Measurements from ENCODE around the gene WNT3.
"Not testable (repeated sequence)": the region's sequence is repeated elsewhere in the genome, so short reads cannot be mapped to it uniquely, and the experiment has no call there.

Gene WNT3

DNA sequence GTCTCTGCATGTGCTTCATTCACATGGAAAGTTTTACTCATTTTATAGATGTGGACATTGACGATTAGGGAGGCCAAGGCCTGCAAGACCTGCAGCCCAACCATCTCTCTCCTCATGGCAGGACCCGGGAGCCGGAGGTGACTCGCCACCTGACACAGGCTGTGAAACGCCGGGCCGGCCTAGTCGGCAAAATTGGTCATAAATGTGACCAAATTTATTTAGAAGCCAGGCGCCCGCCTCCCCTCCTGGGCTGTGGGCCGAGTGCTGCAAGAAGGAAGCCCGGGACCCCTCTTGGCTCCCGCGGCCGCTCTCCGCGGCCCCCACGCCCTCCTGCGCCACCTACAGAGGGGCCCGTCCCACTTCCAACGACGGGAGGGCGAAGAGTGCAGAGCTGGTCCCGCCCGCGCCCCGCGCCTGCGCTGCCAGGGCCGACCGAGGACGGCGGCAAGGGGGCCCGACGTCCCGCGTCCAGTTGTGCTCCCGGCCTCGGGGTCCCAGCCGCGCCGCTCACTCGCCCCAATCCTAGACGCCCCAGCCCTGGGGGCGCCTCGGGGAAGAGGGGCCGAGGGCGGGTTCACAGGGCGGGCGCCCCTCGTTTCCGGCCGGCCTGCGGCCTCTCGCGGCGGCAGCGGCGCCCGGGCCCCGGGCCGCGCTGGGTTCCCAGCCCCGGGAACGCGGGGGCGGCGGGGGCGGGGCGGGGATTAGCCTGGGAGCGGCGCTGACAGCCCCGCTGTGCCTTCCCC lies 47.5 kb downstream of the WNT3 start:
- no peak for DNase-seq (ENCODE audit: low spot score)
- peak overlapping the region in 1 of 2 donors; percentile 27 for H3K27ac ChIP-seq
- TF ChIP-seq, protein P1, sequence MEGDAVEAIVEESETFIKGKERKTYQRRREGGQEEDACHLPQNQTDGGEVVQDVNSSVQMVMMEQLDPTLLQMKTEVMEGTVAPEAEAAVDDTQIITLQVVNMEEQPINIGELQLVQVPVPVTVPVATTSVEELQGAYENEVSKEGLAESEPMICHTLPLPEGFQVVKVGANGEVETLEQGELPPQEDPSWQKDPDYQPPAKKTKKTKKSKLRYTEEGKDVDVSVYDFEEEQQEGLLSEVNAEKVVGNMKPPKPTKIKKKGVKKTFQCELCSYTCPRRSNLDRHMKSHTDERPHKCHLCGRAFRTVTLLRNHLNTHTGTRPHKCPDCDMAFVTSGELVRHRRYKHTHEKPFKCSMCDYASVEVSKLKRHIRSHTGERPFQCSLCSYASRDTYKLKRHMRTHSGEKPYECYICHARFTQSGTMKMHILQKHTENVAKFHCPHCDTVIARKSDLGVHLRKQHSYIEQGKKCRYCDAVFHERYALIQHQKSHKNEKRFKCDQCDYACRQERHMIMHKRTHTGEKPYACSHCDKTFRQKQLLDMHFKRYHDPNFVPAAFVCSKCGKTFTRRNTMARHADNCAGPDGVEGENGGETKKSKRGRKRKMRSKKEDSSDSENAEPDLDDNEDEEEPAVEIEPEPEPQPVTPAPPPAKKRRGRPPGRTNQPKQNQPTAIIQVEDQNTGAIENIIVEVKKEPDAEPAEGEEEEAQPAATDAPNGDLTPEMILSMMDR (IDR thresholded peaks at IDR 0.05): no peak

DNA sequence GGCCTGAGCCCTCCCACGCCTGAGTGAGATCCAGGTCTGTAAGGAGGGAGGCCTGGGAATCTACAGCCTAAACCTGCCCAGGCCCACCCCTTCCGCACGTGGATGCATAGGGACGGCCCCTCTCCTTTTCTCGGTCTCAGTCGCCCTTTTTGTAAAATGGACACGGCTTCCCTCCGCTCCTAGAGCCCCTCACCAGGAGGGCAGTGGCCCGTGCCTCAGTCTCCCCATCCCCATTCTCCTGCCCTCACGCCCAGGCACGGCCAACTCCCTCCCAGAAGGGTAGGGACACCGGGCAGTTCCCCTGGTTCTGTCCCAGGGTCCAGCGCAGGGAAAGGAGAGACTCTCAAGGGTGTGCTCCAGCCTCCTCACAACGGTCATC lies 48.1 kb downstream of the WNT3 start:
- Histone ChIP-seq H3K27ac (no peak overlapping the region), H3K4me3 (peak overlapping the region; percentile 69)
- TF ChIP-seq, protein P1 (IDR thresholded peaks at IDR 0.05): no peak
- no peak for DNase-seq (ENCODE audit: low spot score)

More for the DNA sequence above, 47.5 kb downstream of the WNT3 start:
- H3K4me3 ChIP-seq: peak overlapping the region; percentile 69

GRCh38 chr17:46769531-46770438 lies 48.7 kb downstream of the WNT3 start:
- H3K4me3 ChIP-seq: no peak overlapping the region
- no peak for DNase-seq (ENCODE audit: low spot score)

DNA sequence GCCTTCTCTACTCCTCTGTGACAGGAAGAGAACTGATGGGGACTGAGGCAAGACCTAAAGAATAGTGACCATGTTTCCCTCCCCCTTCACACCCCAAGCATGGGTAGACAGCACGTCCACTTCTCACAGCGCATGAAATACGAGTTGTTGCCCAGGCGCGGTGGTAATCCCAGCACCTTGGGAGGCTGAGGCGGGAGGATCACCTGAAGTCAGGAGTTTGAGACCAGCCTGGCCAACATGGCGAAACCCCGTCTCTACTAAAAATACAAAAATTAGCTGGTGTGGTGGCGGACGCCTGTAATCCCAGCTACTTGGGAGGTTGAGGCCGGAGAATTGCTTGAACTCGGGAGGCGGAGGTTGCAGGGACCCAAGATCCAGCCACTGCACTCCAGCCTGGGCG lies 49.6 kb downstream of the WNT3 start:
- H3K4me3 ChIP-seq; DNase-seq (ENCODE audit: low spot score); H3K27ac ChIP-seq: not testable (repeated sequence)

More at GRCh38 chr17:46769531-46770438, 48.7 kb downstream of the WNT3 start:
- no peak overlapping the region for H3K27ac ChIP-seq
- TF ChIP-seq, protein P1 (IDR thresholded peaks at IDR 0.05): no peak

GRCh38 chr17:46768540-46768870 lies 50.0 kb downstream of the WNT3 start:
- TF ChIP-seq, protein P1 (IDR thresholded peaks at IDR 0.05): no peak
- no peak for DNase-seq (ENCODE audit: low spot score)
- no peak overlapping the region for H3K27ac ChIP-seq
- H3K4me3 ChIP-seq: no peak overlapping the region

DNA sequence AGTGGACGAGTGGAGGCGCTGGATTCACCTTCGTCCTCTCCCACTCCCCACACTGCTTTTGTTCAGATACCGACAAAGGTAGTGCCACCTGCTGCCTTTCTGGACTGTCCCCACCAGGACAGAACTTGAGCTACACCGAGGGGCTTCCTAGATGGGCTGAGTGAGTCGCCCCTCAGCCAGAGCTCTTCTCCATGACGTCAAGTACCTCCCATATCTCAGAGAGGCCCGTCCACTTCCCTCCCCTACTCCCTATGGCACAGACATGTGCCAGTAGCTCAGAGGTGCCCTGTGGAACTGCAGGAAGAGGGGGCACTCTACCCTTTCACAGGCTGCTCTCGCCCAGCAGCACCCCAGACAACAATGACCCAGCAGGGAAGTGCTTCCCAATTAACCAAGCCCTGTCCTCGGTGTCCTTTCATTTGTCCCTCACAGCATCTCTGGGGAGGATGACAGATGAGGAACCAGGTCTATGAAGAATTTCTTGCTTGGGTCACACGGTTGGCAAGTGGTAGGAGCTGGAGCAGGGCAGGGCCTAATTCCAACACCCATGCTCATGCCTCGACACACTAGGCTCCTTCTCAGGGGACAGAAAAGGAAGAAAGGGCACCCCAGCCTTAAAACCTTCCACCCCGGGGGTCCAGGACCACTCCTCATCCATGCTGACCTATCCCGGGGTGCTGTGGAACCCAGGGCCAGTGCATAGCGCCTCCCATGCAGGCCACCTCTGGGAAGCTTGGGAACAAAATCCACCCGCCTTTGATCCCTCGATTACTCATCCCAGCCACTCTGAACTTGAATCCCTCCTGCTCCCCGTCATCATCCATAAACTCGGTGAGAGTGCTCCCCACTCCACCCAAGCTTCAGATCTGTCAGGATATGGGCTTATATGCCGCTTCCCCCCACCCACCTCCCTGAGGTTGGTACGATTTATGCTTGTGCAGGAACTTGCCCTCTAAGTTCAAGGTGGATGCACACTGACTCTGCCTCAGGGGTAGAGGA lies 51.7 kb downstream of the WNT3 start:
- DNase-seq (ENCODE audit: low spot score): no peak
- H3K4me3 ChIP-seq: no peak overlapping the region
- no peak overlapping the region for H3K27ac ChIP-seq
- TF ChIP-seq, protein P1 (IDR thresholded peaks at IDR 0.05): no peak

GRCh38 chr17:46765453-46765852 lies 53.0 kb downstream of the WNT3 start:
- TF ChIP-seq, protein P1 (IDR thresholded peaks at IDR 0.05): no peak
- no peak for DNase-seq (ENCODE audit: low spot score)
- H3K4me3 ChIP-seq: no peak overlapping the region
- no peak overlapping the region for H3K27ac ChIP-seq
